Choroid plexus epithelial cell (primary cell): ENCODE results near the gene IRF2.

ENCODE experiments used
- DNase-seq: peaks from one replicate; pipeline ENCODE4 v3.0.0-alpha.2; 2010; ENCODE audit warnings: low read depth
- H3K4me3 ChIP-seq: 2 replicates; pipeline ENCODE4 v1.5.1; 2011; ENCODE audit warnings: low read depth, mild to moderate bottlenecking, control low read depth, low read length, moderate library complexity
- TF ChIP-seq, protein P1 (sequence below): conservative IDR thresholded peaks from 2 replicates; pipeline ENCODE4 v1.5.1; 2011; ENCODE audit warnings: low read depth, mild to moderate bottlenecking, control low read depth, inconsistent platforms, low read length, moderate library complexity

IRF2 gene

DNA sequence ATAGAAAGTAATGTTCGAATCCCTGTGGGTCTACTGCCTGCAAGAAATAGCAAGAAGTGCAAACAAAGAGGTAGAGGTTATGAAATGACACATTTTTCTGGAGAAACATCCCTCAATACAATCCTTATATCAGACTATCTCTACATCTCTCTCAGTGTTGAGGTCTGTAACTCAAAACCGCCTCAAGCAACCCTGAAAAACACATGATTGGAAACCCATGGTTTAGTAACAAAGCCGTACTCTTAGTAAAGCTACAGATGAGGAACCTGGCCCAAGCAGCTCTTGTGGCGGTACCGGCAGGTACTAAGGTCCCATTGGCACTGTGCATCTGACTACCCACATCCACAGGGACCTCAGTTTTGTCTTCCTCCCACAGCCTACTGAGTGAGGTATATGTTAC lies 53.9 kb downstream of the IRF2 start:
- no peak overlapping the region for H3K4me3 ChIP-seq
- TF ChIP-seq, protein P1, sequence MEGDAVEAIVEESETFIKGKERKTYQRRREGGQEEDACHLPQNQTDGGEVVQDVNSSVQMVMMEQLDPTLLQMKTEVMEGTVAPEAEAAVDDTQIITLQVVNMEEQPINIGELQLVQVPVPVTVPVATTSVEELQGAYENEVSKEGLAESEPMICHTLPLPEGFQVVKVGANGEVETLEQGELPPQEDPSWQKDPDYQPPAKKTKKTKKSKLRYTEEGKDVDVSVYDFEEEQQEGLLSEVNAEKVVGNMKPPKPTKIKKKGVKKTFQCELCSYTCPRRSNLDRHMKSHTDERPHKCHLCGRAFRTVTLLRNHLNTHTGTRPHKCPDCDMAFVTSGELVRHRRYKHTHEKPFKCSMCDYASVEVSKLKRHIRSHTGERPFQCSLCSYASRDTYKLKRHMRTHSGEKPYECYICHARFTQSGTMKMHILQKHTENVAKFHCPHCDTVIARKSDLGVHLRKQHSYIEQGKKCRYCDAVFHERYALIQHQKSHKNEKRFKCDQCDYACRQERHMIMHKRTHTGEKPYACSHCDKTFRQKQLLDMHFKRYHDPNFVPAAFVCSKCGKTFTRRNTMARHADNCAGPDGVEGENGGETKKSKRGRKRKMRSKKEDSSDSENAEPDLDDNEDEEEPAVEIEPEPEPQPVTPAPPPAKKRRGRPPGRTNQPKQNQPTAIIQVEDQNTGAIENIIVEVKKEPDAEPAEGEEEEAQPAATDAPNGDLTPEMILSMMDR = no peak
- no peak for DNase-seq

DNA sequence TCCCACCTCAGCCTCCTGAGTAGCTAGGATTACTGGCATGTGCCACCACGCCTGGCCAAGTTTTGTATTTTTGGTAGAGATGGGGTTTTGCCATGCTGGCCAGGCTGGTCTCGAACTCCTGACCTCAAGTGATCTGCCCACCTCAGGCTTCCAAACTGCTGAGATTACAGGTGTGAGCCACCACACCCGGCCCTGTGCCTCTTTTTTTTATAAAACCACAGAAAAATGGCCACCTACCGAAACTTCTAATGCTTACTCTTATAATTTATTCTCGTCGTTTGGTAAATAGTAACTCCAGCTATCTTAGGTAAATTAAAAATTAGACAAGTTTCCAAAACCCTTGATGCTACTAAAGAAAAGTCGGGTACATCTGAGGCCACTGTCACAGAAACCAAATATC lies 54.4 kb downstream of the IRF2 start:
- no peak for DNase-seq
- H3K4me3 ChIP-seq = no peak overlapping the region
- TF ChIP-seq, protein P1 = no peak

DNA sequence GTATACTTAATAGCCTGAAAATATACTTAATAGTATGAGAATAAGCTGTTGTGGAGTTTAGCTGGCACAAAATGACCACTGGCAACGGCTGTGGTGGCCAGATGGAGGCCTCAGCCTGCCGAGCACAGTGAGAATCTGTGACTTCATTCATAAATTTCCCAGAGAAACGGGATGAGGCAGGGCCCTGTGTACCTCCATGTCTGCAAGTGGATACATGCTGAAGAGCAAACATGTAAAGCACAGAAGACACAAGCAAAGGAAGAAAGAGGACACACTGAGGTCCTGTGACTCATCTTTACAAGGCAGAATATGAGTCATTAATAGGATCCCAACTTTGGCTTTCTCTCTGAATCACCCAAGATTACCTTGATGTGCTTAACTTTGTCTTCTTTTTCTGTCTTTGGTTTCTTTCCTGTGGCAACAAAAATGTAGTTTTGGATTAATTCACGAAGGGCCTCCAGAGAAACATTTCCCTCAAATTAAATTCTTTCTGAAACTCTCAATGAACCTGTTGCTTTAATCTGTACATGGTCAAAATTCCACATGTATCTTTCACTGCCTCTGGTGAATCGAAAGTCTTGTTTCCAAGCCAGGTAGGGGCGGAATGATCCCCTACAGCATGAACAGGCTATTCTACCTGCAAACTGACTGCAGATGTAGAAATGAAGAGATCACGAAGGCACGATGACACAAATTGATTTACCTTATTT lies 56.4 kb downstream of the IRF2 start:
- DNase-seq = peak; percentile 86
- TF ChIP-seq, protein P1 = peak; percentile 25
- H3K4me3 ChIP-seq = no peak overlapping the region

DNA sequence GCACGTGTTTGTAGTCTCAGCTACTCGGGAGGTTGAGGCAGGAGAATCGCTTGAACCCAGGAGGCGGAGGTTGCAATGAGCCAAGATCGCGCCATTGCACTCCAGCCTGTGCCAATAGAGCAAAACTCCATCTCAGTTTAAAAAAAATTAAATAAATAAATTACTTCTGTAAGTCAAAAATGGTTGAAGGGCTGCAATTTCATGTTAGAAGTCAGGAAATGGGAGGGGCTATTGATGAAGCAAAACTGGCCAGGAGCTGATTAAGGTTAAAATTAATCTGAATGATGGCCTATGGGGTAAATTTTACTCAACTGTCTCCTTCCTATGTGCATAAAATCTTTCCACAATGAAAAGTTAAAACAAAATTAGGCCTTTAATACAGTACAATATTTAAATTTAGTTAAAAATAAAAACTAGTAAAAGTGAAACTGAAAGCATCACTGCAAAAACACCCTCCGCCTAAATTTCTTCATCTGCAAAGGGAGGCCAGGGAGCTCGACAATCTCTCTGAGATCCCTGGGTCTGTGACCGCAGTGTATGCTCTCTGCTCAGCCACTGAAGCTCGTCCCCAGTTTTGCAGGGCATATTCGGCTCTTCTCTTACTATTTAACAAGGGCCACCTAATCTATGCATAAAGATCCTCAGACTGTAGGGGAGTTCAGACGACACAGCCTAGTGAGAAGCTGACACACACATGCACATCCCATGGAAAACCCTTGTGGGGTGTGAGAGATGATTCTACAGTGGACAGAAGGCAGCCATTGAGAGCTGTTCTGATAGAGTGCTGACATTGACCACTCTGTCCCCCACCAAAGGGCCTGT lies 57.2 kb downstream of the IRF2 start:
- DNase-seq = peak; percentile 45
- TF ChIP-seq, protein P1 = no peak
- no peak overlapping the region for H3K4me3 ChIP-seq

DNA sequence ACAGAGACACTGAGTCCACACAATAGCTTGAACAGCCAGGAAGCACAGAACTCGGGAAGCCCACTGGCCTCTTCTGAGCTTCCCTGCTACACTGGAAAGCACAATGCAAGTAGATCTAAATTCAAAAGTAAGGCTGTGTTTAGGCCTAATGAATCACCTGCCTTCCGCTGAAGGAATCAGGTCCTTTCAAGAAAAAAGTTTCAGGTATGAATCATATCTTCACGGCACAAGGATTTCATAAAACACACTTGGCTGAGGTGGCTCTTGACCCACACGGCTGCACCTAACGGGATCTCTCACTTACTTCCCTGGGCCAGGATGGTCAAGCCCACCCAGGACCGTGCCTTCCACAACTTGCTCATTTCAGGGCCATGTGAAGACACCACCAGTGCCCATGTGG lies 59.3 kb downstream of the IRF2 start:
- DNase-seq = no peak
- TF ChIP-seq, protein P1 = no peak
- no peak overlapping the region for H3K4me3 ChIP-seq

DNA sequence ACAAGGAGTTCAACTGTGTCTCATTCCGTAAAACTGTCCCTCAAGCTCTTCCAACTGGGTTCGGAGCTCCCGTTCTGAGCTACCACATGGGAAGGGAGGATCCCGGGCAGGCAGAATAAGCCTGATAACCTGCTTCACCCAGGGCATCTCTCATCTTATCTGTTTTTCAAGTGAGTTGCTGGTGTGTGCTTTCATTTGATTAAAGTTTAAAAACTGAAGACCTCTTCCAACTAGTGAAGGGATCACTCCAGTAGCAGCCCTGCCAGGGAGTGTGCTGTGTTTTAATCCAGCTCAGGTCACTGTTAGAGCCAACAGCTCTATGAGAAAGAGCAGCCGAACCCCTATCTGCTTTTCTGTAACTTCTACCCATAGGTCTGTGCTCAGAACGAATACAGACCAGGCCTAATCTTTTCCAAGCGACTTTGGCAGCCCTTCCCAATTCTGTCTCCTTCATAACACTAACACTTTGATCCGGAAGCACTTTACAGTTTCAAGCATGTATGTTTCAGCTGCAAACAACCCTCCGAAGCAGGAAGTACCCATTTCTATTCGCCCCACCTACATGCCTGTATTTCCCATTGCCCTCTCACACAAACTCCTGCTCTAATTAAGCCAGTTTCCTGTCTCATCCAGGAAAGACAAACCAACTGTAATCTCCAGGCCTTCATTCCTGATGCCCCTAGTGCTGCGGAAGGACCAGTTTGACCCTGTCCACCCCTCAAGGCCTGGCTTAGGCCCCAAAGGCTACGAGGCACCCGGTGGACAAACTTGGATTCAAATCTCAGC lies 60.9 kb downstream of the IRF2 start:
- no peak overlapping the region for H3K4me3 ChIP-seq
- TF ChIP-seq, protein P1 = no peak
- no peak for DNase-seq
